ENCODE data around the gene PAM.

DNA sequence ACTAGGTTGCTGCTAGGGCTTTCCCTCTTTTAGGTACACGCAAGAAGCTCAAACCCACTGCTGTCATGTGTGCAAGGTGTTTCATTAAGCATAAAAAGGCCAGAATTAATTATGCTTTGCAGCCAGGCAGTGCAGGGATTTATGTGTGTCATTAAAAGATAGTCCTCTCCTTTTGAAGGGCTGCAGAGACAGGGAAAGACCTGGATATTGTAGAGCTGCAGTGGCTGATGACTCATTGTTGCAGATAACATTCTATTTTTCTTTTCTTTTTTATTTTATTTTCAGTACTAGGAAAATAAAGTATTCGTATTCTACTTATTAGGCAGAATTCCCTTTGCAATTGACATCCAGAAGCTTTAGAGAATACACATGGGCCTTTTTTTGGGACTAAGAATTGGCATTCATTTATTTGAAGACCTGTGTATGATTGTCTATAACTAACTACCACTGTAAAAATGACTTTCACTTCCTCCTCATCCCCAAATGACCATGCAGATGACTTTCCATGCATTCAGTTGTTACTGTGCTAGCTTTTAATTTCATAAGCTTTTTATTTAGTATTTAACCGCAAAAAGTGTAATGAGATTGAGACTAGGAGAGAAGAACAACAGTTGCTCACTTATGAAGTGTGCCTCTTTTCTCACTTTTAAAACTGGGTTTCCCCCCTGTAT is 113.0 kb downstream of the PAM start:
- TF ChIP-seq POLR2AphosphoS5 (IDR thresholded peaks at IDR 0.05) (no peak), EP300 (IDR thresholded peaks at IDR 0.05; ENCODE audit: low read depth) (no peak)
- TF ChIP-seq, protein P1, sequence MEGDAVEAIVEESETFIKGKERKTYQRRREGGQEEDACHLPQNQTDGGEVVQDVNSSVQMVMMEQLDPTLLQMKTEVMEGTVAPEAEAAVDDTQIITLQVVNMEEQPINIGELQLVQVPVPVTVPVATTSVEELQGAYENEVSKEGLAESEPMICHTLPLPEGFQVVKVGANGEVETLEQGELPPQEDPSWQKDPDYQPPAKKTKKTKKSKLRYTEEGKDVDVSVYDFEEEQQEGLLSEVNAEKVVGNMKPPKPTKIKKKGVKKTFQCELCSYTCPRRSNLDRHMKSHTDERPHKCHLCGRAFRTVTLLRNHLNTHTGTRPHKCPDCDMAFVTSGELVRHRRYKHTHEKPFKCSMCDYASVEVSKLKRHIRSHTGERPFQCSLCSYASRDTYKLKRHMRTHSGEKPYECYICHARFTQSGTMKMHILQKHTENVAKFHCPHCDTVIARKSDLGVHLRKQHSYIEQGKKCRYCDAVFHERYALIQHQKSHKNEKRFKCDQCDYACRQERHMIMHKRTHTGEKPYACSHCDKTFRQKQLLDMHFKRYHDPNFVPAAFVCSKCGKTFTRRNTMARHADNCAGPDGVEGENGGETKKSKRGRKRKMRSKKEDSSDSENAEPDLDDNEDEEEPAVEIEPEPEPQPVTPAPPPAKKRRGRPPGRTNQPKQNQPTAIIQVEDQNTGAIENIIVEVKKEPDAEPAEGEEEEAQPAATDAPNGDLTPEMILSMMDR (IDR thresholded peaks at IDR 0.05): no peak

All from transverse colon (tissue), 4 donors.